CD14-positive monocyte (primary cell): ENCODE measurements around the gene PANK4. TPM values are rescaled to one million over a fixed set of nuclear protein-coding genes. Genes with fewer than 3 reads are reported as not detected.

Experiments used
- DNase-seq, 3 donors: peaks; one replicate each; pipeline ENCODE4 v3.0.0-alpha.2; 2011 to 2022
- H2AFZ ChIP-seq: 2 replicates; pipeline ENCODE4 v1.6.0; 2012; ENCODE audit warnings: mild to moderate bottlenecking, low read depth, low read length, inconsistent platforms; ENCODE audit not compliant: insufficient read depth, poor library complexity, severe bottlenecking
- H3K27ac ChIP-seq, 2 donors: 1 replicate in 1 of 2; 2 replicates in 1 of 2; pipeline ENCODE4 v1.5.1; 2012 to 2013; ENCODE audit warnings: low read length in 2 of 2, control low read depth in 1 of 2, inconsistent platforms in 1 of 2, low read depth in 1 of 2, mild to moderate bottlenecking in 1 of 2
- H3K27me3 ChIP-seq, 2 donors: one replicate each; pipeline versions ENCODE4 v1.6.0 to v1.6.1; 2011 to 2013; ENCODE audit warnings: low read length in 2 of 2; ENCODE audit not compliant: control insufficient read depth in 2 of 2, insufficient read depth in 2 of 2
- H3K36me3 ChIP-seq, 2 donors: replicated peaks in 1 of 2; 1 replicate in 1 of 2; 2 replicates in 1 of 2; pipeline versions ENCODE4 v1.5.1 to v1.6.1; 2012 to 2013; ENCODE audit warnings: low read length in 2 of 2, control low read depth in 1 of 2, inconsistent platforms in 1 of 2, mild to moderate bottlenecking in 1 of 2; ENCODE audit not compliant: insufficient read depth in 2 of 2, control insufficient read depth in 1 of 2
- H3K4me1 ChIP-seq, 2 donors: 1 replicate in 1 of 2; 2 replicates in 1 of 2; pipeline versions ENCODE4 v1.5.1 to v1.6.1; 2012 to 2013; ENCODE audit warnings: low read length in 2 of 2, control low read depth in 1 of 2, inconsistent platforms in 1 of 2, mild to moderate bottlenecking in 1 of 2, moderate library complexity in 1 of 2; ENCODE audit not compliant: insufficient read depth in 2 of 2, control insufficient read depth in 1 of 2
- H3K4me2 ChIP-seq: replicated peaks from 2 replicates; pipeline ENCODE3; 2012; ENCODE audit warnings: low read length, moderate library complexity, mild to moderate bottlenecking; ENCODE audit not compliant: poor library complexity, severe bottlenecking; ENCODE audit errors: extremely low read depth
- H3K4me3 ChIP-seq, 3 experiments: fragments of 200-600 bp in 1 of 3; sonication (generic) in 1 of 3; replicated peaks in 1 of 3; 1 replicate in 2 of 3; 2 replicates in 1 of 3; pipeline ENCODE4 v1.5.1; 2011 to 2013; ENCODE audit warnings: low read length in 3 of 3, mild to moderate bottlenecking in 3 of 3, control low read depth in 2 of 3, low read depth in 2 of 3, inconsistent platforms in 1 of 3, moderate library complexity in 1 of 3
- H3K79me2 ChIP-seq: 2 replicates; pipeline ENCODE4 v1.6.0; 2012; ENCODE audit warnings: mild to moderate bottlenecking, control low read depth, inconsistent platforms, low read length, moderate library complexity; ENCODE audit not compliant: insufficient read depth
- H3K9ac ChIP-seq: 2 replicates; pipeline ENCODE4 v1.6.0; 2017; ENCODE audit warnings: low read length, mild to moderate bottlenecking; ENCODE audit not compliant: insufficient read depth, poor library complexity, severe bottlenecking
- H3K9me3 ChIP-seq, 2 donors: replicated peaks in 1 of 2; 1 replicate in 1 of 2; 2 replicates in 1 of 2; pipeline versions ENCODE4 v1.5.1 to v1.6.1; 2012 to 2013; ENCODE audit warnings: low read length in 2 of 2, control low read depth in 1 of 2; ENCODE audit not compliant: control insufficient read depth in 1 of 2, insufficient read depth in 1 of 2
- H4K20me1 ChIP-seq: 2 replicates; pipeline ENCODE4 v1.6.0; 2012; ENCODE audit warnings: mild to moderate bottlenecking, low read length, control low read depth, moderate library complexity; ENCODE audit not compliant: insufficient read depth
- H3K27ac Mint-ChIP-seq, 7 donors: one replicate each; pipeline ENCODE4 v1.8.0; 2020; ENCODE audit warnings: mild to moderate bottlenecking in 7 of 7, mixed read lengths in 7 of 7, moderate library complexity in 6 of 7, inconsistent platforms in 2 of 7
- H3K27me3 Mint-ChIP-seq, 3 donors: one replicate each; pipeline ENCODE4 v1.8.0; 2021 to 2022; ENCODE audit warnings: low read depth in 3 of 3, mild to moderate bottlenecking in 3 of 3, mixed read lengths in 3 of 3, moderate library complexity in 3 of 3, inconsistent platforms in 1 of 3
- H3K36me3 Mint-ChIP-seq, 2 donors: one replicate each; pipeline ENCODE4 v1.8.0; 2020; ENCODE audit warnings: mixed read lengths in 2 of 2, inconsistent platforms in 1 of 2, mild to moderate bottlenecking in 1 of 2
- H3K4me1 Mint-ChIP-seq: one replicate; pipeline ENCODE4 v1.8.0; 2020; ENCODE audit warnings: mild to moderate bottlenecking, mixed read lengths
- H3K4me3 Mint-ChIP-seq, 2 donors: one replicate each; pipeline ENCODE4 v1.8.0; 2020; ENCODE audit warnings: mild to moderate bottlenecking in 2 of 2, mixed read lengths in 2 of 2, moderate library complexity in 1 of 2
- H3K9me3 Mint-ChIP-seq, 7 donors: one replicate each; pipeline ENCODE4 v1.8.0; 2020 to 2022; ENCODE audit warnings: mixed read lengths in 7 of 7, mild to moderate bottlenecking in 6 of 7, moderate library complexity in 6 of 7, inconsistent platforms in 2 of 7
- WGBS: methylation state at CpG from one replicate; pipeline ENCODE4 v1.1.5; 2013; ENCODE audit warnings: missing lambda C conversion rate; ENCODE audit not compliant: insufficient coverage; 5-methylcytosine and 5-hydroxymethylcytosine counted together
- intact Hi-C, 2 donors: fragments of 100-400 bp; cut with micrococcal nuclease; formaldehyde crosslinking; loops; one replicate each; pipeline versions ENCODE4 v1.15.0 to v1.15.1; 2023
- polyA plus RNA-seq, 3 donors: library from polyadenylated mRNA; depleted of rRNA in 1 of 3; unstranded in 2 of 3; stranded (reverse) in 1 of 3; fragments of 300-500 nt in 2 of 3; fragments of >200 nt in 1 of 3; fragmentation: Illumina TruSeq in 2 of 3; gene quantifications; 1 replicate in 2 of 3; 2 replicates in 1 of 3; pipeline ENCODE4 v1.2.3, GENCODE V29; 2012 to 2021
- TF ChIP-seq, protein P1 (sequence below): fragments of 200-600 bp; IDR thresholded peaks from one replicate; pipeline ENCODE4 v1.8.0; 2022; ENCODE audit warnings: antibody characterized with exemption, mild to moderate bottlenecking

PANK4 gene
- polyA plus RNA-seq, 3 donors: 11.9 to 30.2 (median 13.7) TPM

- Histone ChIP-seq H3K36me3 (no peaks in the 10 kb centered on the region), H3K9ac (no peak overlapping the region), H3K4me2 (no peak overlapping the region), H3K4me3 (no peak overlapping the region), H4K20me1 (no peaks in the 10 kb centered on the region), H2AFZ (no peak overlapping the region), H3K4me1 (no peaks in the 10 kb centered on the region), H3K27me3 (peaks cover 3 to 40% of the 10 kb centered on the region in 2 donors), H3K79me2 (no peaks in the 10 kb centered on the region), H3K9me3 (no peaks in the 10 kb centered on the region), H3K27ac (no peak overlapping the region)
- Mint-ChIP-seq H3K27me3 (peaks cover 28 to 74% (median 42%) of the 10 kb centered on the region in 3 donors), H3K4me1 (peaks cover 2% of the 10 kb centered on the region), H3K27ac (no peak overlapping the region), H3K9me3 (no peaks in the 10 kb centered on the region), H3K36me3 (no peaks in the 10 kb centered on the region), H3K4me3 (no peak overlapping the region)
- WGBS: 97% methylated on average over 8 of the region's 9 CpGs
- no peak for DNase-seq
- intact Hi-C loops: no loop called here
- TF ChIP-seq, protein P1, sequence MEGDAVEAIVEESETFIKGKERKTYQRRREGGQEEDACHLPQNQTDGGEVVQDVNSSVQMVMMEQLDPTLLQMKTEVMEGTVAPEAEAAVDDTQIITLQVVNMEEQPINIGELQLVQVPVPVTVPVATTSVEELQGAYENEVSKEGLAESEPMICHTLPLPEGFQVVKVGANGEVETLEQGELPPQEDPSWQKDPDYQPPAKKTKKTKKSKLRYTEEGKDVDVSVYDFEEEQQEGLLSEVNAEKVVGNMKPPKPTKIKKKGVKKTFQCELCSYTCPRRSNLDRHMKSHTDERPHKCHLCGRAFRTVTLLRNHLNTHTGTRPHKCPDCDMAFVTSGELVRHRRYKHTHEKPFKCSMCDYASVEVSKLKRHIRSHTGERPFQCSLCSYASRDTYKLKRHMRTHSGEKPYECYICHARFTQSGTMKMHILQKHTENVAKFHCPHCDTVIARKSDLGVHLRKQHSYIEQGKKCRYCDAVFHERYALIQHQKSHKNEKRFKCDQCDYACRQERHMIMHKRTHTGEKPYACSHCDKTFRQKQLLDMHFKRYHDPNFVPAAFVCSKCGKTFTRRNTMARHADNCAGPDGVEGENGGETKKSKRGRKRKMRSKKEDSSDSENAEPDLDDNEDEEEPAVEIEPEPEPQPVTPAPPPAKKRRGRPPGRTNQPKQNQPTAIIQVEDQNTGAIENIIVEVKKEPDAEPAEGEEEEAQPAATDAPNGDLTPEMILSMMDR: no peak
Observed at GRCh38 chr1:2537784-2538115, 11.4 kb upstream of the PANK4 start.

DNA sequence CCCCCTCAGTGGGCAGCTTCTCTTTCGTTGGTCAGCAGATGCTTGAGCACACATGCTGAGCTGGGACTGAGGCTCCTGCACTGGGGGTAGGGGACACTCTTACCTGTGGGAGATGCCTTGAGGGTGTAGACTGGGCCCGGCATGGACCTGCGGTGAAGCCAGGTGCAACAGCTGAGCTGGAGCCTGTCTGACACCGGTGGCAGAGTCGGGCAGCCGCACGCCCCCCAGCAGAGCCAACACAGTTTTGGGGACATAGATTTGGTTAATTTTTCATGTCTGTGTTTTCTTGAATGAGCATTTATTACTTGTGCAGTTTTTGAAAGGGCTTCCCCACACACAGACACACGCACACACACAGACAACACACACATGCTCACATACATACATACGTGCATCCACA, 9.6 kb upstream of the PANK4 start:
- no peaks in the 10 kb centered on the region for H3K9me3 ChIP-seq
- H3K4me3 ChIP-seq: no peak overlapping the region
- Mint-ChIP-seq H3K9me3 (no peaks in the 10 kb centered on the region), H3K4me3 (no peak overlapping the region), H3K36me3 (no peaks in the 10 kb centered on the region), H3K27ac (no peak overlapping the region), H3K4me1 (no peaks in the 10 kb centered on the region), H3K27me3 (peaks cover 26 to 74% (median 42%) of the 10 kb centered on the region in 3 donors)
- H4K20me1 ChIP-seq: no peaks in the 10 kb centered on the region
- intact Hi-C loops: no loop called here
- H3K27ac ChIP-seq: no peak overlapping the region
- no peak overlapping the region for H3K4me2 ChIP-seq
- H3K36me3 ChIP-seq: no peaks in the 10 kb centered on the region
- WGBS: 92% methylated on average over 4 of the region's 9 CpGs
- H3K79me2 ChIP-seq: no peaks in the 10 kb centered on the region
- H2AFZ ChIP-seq: no peak overlapping the region
- H3K4me1 ChIP-seq: no peaks in the 10 kb centered on the region
- no peak for DNase-seq
- H3K27me3 ChIP-seq: peaks cover 10 to 42% of the 10 kb centered on the region in 2 donors
- no peak overlapping the region for H3K9ac ChIP-seq
- TF ChIP-seq, protein P1: no peak
